Hindlimb muscle (tissue), 1 donor: ENCODE data around the gene DNAJB5. TPM values are rescaled to one million over a fixed set of nuclear protein-coding genes. Genes with fewer than 3 reads are reported as not detected.
"Not testable (repeated sequence)": the region's sequence is repeated elsewhere in the genome, so short reads cannot be mapped to it uniquely, and the experiment has no call there.

Experiments
- DNase-seq: peaks from one replicate; pipeline ENCODE4 v3.0.0-alpha.2; 2013
- polyA plus RNA-seq: library from polyadenylated mRNA; unstranded; fragments of 120-200 nt; gene quantifications from one replicate; pipeline ENCODE4 v1.2.1, GENCODE V29; 2013; ENCODE audit not compliant: insufficient read length

Gene DNAJB5
- polyA plus RNA-seq, 1 donor: 38.8 TPM

DNA sequence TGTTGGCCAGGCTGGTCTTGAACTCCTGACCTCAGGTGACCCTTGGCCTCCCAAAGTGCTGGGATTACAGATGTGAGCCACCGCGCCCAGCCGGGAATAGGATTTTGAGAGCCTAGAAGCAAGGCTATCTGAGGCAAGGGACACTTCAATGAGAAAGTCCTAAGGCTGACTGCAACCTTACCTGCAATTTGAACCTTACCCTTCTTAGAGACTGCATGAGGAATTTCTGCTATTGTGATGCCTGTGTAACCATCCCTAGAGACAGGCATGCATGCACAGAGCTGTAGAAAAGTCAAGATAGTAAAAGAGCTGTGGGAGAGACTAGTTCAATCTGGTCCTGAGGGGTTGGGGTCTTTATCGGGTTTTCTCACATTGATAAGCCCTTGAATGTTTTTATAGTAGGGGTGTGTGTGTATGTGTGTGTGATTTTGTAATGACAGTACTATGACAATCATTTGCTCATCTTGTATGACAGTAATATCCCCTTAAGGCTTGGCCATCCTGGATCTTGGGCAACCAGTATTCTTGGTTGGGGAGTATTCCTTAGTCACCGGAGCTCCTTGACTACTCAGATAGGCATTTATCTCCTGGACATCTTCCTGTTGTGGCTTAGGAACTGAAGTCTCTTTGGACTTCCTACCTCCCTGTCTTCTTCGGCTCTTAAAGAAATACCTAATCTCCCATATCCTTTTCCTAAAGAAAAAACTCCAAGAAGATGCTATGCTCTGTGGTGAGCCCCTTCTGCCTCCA is 11.2 kb downstream of the DNAJB5 start:
- no peak for DNase-seq

DNA sequence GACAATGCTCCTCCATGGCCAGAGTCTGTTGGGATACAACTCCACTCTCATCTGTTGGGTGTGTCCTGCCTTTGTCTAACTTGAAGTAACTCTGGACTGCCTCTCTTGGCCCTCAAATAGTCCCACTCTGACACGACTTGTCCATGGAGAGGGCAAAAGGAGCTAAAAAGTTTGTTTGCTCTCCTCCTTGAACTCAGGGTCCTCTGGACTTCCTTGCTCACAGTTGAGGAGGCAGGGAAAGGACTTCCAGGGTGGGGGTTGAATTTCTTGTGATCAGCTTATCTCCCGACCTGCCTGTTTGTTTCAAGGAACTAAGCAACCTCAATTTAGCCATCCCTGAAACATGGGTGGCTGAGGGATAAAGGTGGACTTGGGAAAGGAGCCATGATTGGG is 11.7 kb downstream of the DNAJB5 start:
- no peak for DNase-seq

DNA sequence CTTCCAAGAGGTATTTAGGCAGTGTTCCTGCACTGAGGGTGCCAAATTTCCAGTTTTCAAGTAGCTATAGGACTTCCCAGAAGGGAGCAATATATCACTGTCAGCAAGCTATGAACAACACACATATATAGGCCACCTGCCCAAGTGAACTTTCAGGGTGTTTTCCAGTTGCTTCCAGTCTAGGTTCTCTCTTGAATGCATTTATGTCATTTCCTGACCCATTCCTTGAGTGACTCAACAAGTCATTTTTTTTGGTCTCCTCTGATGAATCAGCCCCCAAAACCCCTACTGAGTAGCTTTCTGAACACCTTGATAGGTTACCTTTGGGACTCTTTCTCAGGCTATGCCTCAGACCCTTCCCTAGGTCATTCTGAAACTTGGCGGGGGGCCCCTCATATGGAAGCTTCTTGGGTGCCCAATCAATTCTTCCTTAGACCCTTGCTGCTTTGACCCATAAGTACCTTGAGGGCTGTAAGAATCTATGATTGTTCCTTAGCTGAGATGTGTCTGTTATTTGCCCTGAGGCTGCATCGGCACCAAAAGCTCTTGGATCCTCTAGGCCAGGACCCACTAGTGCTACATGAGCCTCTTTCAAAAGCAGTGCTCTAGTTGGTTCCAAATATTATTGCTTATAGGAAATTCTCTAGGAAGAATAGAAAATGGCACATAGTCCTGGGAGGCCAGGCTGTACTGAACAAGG is 12.4 kb downstream of the DNAJB5 start:
- no peak for DNase-seq

DNA sequence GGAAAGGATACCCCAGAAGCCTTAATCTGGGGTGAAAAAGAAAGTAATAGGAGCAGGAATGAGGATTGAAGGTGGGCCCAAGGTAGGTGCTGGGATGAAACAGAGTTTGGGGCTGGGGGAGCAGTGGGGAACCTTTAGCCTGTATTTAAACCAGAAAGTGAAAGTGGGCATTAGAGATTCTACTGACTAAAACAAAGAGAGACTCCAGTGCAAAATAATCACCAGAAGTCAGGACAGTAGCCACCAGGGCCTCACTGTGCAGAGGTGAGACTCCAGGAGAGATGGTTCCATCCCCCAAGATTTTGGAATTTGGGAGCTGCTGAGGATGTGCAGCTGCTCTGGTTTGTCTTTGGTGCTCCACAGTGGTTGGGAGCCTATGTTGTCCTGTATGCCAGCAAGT is 13.1 kb downstream of the DNAJB5 start:
- DNase-seq: no peak

DNA sequence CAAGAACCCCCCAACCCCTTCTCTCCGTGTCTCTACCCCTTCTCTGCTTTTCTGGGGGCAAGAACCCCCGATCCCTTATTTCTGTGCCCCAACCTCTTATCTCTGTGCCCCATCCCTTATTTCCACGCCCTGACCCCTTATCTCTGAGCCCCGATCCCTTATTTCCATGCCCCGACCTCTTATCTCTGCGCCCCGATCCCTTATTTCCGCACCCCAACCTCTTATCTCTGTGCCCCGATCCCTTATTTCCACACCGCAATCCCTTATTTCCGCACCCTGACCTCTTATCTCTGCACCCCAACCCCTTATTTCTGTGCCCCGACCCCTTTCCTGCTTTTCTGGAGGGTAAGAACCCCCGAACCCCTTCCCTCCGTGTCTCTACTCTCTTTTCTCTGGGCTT is 14.8 kb downstream of the DNAJB5 start:
- DNase-seq: not testable (repeated sequence)

DNA sequence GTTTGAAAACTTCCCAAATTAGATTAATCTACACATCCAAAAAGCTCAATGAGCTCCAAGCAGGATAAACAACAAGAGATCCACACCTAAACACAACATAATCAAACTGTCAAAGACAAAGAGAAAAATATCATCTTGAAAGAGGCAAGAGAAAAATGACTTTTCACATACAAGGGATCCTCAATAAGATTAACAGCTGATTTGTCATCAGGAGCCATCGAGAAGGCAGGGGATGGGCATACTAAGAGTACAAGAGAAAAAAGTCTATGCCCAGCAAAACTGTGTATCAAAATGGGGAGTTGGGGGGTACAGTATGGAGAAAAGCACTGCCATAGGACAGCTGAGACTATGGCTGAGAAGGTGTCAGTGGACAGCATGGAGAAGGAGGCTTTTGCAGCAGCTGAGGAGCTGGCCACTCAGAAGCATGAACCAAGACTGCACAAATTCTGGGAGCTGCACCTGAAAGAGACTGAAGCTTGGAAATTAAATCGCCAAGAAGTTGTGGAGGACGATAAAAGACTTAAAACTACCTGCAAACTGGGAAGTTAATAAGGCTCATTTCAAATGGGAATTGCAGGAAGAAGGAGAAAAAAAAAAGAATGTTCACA is 20.9 kb downstream of the DNAJB5 start:
- no peak for DNase-seq

DNA sequence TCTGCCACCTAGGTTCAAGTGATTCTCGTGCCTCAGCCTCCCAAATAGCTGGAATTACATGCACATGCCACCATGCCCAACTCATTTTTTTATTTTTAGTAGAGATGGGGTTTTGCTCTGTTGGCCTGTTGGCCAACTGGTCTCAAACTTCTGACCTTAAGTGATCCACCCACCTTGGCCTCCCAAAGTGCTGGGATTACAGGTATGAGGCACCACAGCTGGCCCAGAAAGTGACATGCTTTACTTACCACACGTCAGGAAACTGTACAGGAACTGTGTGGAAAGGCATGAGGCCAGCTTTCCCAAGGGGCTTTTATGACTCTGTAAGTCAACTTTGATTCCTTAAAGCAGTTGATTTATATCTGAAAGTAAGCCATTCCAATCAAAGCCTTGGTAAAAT is 25.0 kb downstream of the DNAJB5 start:
- DNase-seq: no peak

DNA sequence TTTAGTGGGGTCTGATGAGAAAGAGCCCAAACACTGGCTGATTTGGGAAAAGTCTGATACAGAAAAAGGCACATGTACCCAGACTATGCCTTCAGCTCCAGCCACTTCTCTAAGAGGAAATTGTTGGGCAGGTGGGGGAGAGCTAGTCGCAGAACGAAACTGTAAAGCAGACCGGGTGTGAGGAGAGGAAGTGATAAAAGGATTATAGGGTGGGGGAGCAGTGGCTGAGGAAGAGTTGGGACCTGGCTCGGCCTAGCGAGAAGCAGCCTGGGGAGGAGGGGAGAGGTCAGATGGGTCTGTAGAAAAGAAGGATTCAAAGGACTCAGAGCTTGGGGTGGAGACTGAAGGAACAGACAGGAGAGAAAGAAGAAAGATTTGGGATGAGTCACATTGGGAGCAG is 33.9 kb downstream of the DNAJB5 start:
- not testable (repeated sequence) for DNase-seq

DNA sequence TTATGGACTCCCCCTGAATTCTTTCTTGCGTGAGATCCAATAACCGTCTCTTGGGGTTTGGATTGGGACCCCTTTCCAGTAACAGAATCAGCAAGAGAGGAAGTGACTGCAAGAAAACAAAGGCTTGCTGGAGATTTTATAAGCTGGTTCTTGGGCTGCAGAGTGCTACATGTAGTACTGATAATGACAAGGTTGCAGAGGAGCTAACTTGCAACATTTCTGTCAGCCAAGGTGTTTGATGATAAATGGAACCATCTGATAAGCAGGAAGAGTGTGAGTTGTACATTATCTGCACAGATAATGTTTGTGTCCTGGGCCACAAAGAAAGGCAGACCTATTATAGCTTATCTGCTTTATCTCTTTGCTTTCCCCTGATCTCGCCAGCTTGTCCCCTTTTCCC is 37.1 kb downstream of the DNAJB5 start:
- no peak for DNase-seq

DNA sequence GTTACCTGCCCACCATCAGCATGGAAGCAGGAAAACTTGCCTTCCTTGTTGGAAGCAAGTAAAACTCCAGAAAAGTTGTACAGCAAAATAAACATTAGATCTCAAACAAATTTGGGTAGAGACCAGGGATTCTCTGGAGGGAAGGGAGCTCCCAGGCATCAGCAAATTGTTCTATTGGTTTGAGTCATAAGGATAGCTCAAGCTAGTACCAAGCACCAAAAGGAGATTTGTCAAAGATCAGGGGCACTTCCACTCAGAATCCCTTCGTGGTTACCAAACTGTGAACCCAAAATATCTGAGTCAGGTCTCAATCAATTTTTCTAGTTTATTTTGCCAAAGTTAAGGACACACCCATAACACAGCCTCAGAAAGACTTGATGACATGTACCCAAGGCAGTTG is 37.8 kb downstream of the DNAJB5 start:
- no peak for DNase-seq

DNA sequence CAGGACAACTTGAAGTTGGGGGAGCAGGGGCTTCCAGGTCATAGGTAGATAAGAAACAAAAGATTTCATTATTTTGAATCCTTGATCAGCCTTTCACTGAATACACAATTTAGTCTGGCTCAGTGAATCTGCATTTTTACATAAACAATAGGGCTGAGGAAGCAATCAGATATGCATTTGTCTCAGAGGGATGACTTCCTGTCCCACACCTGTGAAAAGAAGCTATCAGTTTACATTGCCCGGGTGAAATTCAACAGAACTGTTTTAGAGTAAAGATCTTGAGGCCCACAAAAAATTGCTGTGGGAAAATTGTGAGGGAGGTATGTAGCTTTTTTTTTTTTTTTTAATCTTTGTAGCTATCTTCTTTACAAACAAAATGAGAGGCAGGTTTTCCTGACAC is 38.3 kb downstream of the DNAJB5 start:
- no peak for DNase-seq

DNA sequence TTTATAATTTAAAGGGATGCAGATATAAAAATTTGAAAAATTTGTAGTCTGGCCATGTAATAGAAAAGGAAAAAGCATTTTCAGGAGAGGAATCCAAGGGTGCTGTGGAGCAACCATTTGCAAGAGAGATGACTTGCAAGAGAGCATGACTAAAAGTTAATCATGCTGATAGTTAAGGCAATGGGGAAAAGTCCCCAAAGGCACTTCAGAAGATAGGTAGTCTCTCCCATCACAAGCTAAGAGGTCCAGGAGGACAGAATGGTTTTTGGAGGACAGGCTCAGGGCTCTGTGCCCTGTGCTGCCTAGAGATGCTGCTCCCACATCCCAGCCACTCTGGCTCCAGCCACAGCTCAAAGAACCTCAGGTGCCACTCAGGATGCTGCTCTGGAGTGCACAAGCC is 38.8 kb downstream of the DNAJB5 start:
- no peak for DNase-seq

DNA sequence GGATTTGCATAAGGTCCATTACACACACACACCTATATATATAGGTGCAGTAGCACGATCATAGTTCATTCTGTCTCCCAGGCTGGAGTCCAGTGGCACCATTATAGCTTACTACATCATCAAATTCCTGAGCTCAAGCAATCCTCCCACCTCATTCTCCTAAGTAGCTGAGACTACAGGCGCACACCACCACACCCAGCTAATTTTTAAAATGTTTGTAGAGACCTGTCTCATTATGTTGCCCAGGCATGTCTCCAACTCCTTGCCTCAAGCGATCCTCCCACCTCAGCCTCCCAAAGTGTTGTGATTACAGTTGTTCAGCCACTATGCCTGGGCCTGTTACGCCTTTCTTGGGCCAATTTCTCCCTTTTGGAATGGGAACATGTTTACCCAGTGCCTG is 39.7 kb downstream of the DNAJB5 start:
- no peak for DNase-seq

DNA sequence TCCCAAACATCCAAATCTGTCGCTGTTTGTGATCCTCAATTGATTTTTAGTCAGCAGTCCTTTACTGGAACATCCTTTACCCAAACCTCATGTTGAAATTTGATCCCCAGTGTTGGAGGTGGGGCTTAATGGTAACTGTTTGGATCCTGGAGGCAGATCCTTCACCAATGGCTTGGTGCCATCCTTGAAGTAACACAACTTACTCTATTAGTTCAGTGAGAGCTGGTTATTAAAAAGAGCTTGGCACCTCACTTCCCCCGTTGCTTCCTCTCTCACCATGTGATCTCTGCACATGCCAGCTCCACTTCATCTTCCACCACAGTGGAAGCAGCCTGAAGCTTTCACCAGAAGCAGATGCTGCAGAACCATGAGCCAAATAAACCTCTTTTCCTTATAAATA is 40.3 kb downstream of the DNAJB5 start:
- no peak for DNase-seq

DNA sequence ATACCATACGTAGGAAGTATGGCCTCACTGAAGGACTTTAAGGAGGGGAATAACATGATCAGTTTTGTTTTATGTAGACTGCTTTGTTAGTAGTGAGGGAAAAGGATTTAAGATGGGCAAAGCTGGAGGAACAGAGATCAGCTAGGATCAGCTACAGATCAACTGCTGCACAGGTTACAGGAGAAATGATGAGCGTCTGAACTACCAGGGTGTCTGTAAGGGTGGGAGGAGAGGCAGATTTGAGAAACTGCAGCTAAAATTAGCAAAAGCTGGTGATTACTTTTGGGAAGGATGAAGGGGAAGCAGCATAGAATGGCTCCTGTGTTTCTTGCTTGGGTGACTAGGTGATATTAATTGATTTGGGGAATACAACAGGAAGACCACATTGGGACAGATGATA is 43.6 kb downstream of the DNAJB5 start:
- DNase-seq: no peak

DNA sequence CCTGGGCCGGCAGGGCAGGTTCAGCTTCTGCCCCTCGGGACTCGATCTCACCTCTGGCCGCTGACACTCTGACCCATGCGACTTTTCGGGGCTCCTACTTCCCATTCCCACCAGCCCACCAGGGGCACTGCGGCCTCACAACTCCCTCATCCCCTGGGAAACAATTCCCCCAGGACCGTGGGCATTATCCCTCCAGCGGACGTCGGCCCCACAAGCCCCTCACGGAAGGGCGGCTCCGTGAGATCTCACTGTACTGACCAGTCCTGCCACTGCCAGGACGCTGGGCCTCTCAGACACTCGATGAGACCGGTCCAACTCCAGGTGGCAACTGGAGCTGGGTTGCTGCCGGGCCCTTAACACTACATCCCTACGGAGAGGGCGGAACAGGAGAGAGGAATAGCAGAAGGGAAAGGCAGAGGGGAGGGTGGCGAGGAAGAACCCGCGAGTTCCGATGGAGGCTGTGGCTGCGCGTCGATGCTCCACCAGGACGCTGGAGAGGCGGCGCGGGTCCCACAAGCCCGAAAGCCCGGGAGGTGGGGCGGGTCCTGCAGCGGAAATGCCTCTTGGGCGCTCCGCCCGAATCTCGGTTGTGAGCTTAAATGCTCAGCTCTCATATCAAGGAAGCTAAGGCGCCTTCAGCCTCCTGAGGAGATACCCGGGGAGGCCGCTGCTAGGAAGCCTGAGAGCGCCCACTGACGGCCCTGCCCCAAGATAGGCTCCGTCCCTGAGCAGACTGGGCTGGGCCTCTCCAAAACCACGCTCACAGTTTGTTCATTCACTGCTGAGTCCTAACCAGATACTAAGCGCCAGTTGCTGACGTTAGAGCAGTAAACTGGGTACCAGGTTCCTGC is 46.5 kb downstream of the DNAJB5 start:
- peak; percentile 18 for DNase-seq

DNA sequence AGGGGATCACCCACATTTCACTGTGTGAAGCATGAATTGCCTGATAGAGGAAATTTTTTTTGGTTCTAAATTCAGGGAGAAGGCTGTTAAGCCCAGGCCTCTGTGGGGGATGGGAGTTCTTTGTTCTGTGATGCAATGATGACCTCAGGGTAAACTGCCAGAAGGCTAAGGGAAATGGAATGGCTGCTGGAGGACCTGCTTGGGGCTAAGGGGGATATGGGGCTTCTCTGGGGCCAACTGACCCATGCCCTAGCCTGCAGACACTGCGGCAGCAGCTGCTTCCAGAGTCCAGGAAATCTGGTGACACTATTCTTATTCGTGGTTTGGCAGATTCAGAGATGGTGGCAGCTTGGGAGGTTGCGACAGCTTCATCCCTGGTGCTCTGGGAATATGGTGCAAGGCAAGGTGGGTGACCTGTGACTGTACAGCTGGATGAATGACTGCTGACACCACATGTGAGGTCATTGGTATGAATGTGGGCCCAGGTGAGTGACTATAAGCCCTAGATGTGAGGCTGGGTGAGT is 52.6 kb downstream of the DNAJB5 start:
- DNase-seq: no peak

DNA sequence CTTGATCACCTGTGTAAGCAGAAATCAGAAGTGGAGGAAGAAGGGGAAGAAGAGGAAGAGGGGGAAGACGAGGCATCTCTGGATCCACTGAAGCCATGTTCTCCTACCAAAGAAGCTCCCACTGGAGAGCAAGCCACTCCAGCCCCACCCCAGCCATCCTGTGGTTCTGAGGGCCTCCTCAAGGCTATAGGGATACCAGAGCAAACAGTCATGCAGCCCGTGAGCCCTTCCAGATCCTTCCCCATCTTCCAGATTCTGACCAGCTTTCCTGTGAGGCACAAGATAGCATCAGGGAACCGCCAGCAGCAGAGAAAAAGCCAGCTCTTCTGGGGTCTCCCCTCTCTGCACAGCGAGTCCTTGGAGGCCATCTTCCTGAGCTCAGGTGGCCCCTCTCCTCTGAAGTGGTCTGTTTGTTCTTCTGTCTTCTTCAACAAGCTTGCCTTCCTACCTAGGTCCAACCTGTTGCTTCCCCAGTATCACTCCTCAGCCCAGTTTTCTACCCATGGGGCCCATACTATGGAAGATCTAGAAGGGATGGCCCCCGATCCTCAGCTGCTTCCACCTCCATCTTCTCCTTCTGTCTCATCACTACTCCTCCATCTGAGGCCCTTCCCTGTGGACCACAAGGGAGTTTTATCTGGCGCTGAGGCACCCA is 53.5 kb downstream of the DNAJB5 start:
- no peak for DNase-seq

DNA sequence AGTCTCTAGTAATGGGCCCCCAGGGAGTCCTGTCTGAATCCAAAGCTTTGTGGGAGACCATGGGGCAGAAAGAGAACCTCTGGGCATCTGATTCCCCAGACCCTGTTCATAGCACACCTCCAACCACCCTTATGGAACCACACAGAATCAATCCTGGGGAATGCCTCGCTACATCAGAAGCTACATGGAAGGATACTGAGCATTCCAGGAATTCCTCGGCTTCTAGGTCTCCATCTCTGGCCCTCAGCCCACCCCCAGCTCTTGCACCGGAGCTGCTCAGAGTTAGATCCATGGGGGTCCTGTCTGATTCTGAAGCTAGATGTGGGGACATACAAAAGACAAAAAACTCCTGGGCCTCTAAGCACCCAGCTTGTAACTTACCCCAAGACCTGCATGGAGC is 54.5 kb downstream of the DNAJB5 start:
- DNase-seq: no peak
